Mucosa of stomach (tissue), 1 donor: Measurements from ENCODE around the gene C10orf67.
"Not testable (repeated sequence)": the region's sequence is repeated elsewhere in the genome, so short reads cannot be mapped to it uniquely, and the experiment has no call there.

Experiments
- H3K27me3 ChIP-seq: one replicate; pipeline ENCODE4 v1.7.0; 2013; ENCODE audit warnings: mild to moderate bottlenecking, low read length; ENCODE audit not compliant: control insufficient read depth, insufficient read depth
- H3K36me3 ChIP-seq: one replicate; pipeline ENCODE4 v1.7.0; 2013; ENCODE audit warnings: low read length; ENCODE audit not compliant: control insufficient read depth, insufficient read depth
- H3K4me1 ChIP-seq: one replicate; pipeline ENCODE4 v1.7.0; 2013; ENCODE audit warnings: mild to moderate bottlenecking, low read length; ENCODE audit not compliant: control insufficient read depth, insufficient read depth
- H3K4me3 ChIP-seq: one replicate; pipeline ENCODE4 v1.7.0; 2013; ENCODE audit warnings: low read length
- H3K9ac ChIP-seq: one replicate; pipeline ENCODE4 v1.7.0; 2013; ENCODE audit warnings: mild to moderate bottlenecking, low read length, moderate library complexity
- H3K9me3 ChIP-seq: one replicate; pipeline ENCODE4 v1.7.0; 2013; ENCODE audit warnings: mild to moderate bottlenecking, low read length, moderate library complexity; ENCODE audit not compliant: control insufficient read depth
- donor health status: Pancreatic carcinoma.

The C10orf67 gene

DNA sequence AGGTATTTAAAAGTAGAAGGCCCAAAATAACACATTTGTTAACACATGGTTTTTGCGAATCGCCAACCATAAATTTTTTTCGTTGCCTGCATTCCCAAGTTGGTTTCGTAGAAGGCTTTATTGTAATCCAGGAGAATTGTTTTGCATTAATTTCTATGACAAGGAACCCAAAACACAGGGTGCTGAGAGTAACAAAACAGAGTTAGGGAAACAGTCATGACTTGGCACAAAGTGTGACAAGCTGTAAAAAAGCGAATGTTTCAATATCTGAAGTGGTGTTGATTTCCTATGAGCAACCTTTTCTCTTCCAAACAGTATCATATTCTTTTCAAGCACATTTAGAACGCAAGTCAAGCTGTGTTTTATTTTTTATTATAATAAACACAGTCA is 63.6 kb downstream of the C10orf67 start:
- H3K9me3 ChIP-seq = no peaks in the 10 kb centered on the region
- no peak overlapping the region for H3K9ac ChIP-seq
- H3K36me3 ChIP-seq = no peaks in the 10 kb centered on the region
- H3K4me3 ChIP-seq = no peak overlapping the region
- H3K27me3 ChIP-seq = peaks cover 5% of the 10 kb centered on the region
- H3K4me1 ChIP-seq = no peaks in the 10 kb centered on the region

DNA sequence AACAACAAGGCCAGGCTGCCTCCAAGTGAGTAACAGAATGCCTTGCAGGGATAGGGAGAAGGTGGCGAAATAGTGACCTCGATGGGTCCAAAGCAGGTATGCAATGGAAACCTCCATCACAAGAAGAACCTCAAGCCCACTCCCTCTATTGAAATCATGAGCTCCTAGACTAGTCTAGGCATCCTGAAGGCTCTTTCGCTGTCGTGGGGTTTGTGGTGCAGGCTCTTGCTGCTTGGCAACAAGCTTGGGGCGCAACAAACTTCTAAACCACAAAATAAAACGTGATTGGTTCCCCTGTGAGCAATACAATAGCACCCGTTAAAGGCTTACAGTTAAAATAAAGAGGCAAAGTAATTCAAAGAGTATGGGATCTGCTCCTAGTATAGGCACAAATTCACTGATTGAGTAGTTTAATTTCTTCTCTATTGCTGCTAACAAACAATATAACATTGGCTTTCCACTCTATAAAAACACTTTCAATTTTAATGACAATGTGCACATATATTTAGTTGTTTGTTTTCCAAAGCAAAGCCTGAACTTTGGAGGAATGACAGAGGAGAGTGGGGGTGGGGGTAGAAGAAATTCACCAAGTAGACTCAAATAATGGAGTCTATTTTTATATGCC is 64.1 kb downstream of the C10orf67 start:
- Histone ChIP-seq H3K9me3 (no peaks in the 10 kb centered on the region), H3K4me1 (no peaks in the 10 kb centered on the region), H3K36me3 (no peaks in the 10 kb centered on the region), H3K4me3 (no peak overlapping the region), H3K9ac (no peak overlapping the region), H3K27me3 (peaks cover 5% of the 10 kb centered on the region)

DNA sequence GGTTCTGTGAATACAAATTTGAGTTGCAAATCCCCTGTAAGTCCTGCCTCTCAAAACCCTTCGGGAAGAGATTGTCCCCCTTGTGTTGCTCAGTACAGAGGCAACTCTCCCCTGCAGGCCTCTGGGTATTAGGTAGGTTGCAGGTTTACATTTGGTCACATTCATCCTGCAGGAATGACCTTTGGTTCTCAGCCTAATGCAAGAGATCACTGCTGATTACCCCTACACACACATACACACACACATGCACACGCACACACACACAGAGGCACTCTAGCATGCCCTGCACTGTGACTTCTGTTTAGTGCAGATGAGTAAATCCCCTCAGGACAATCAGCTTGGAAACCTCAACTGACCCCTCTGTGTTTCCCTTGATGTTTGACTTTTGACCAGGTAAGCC is 69.2 kb downstream of the C10orf67 start:
- Histone ChIP-seq H3K27me3 (peaks cover 3% of the 10 kb centered on the region), H3K9me3 (no peaks in the 10 kb centered on the region), H3K36me3 (no peaks in the 10 kb centered on the region), H3K4me1 (no peaks in the 10 kb centered on the region), H3K9ac (no peak overlapping the region), H3K4me3 (no peak overlapping the region)

DNA sequence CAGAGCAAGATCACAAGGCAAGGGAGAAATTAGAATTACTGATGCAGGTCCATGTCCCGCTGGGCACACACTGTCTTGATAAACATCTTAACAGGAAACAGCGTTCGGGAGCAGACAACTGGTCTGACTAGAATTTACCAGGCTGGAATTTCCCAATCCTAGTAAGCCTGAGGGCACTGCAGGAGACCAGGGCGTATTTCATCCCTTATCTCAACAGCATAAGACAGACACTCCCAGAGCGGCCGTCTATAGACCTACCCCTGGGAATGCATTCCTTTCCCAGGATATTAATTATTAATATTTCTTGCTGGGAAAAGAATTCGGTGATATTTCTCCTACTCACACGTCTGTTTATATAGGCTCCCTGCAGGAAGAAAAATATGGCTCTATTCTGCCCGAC is 70.4 kb downstream of the C10orf67 start:
- H3K36me3 ChIP-seq, H3K9ac ChIP-seq, H3K9me3 ChIP-seq, H3K27me3 ChIP-seq, H3K4me1 ChIP-seq, H3K4me3 ChIP-seq: not testable (repeated sequence)

DNA sequence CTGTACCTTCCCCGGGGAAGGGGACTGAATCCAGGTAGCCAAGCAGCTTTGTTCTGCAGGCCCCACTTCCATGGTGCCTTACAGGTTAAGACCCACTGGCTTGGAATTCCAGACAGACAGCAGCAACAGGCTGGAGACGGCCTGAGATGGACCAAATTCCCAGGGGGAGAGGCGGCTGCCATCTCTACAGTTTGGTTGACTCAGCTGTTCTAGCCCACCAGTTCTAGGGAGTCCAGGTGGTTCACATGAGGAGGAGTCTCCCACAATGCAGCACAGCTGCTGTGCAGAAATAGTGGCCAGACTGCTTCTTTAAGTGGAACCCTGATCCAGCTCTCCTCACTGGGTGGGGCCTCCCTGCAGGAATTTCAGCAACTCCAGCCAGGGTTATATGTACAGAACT is 74.1 kb downstream of the C10orf67 start:
- Histone ChIP-seq H3K27me3 (no peaks in the 10 kb centered on the region), H3K9me3 (no peaks in the 10 kb centered on the region), H3K4me3 (no peak overlapping the region)

DNA sequence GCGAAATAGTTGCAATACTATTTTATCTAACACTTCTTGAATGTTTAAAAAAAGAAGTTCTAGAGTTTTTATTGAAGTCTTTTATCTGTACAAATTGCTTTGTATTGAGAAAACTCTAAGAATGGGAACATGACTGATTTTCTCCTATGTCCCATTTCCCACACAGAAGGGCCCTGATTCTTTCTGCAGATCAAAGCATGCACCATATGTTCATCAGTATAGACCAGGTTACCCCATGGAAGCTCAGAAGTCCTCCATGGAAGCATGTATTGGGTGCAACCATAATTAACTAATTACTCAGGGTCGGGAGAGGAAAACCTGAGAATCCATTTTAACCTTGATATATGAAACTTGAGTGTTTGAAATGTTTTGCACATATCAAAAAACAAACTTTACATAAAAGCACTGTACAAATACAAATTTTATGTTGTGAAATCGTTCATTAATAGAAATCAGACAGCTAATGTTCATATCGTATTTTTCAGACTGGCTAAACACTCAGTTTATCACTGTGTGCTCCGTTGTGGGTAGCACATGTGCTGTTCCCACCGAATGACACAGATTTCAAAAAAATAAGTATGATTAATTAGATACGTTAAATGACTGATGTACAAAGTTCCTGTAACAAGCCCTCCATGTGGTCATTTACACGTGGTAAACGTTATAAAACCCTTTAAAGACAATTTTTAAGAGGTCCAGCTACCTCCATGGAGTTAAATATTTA is 81.0 kb downstream of the C10orf67 start:
- Histone ChIP-seq H3K9ac (no peak overlapping the region), H3K27me3 (peaks cover 7% of the 10 kb centered on the region), H3K4me1 (no peaks in the 10 kb centered on the region)

More for the DNA sequence above, 74.1 kb downstream of the C10orf67 start:
- Histone ChIP-seq H3K9ac (no peak overlapping the region), H3K36me3 (no peaks in the 10 kb centered on the region), H3K4me1 (no peaks in the 10 kb centered on the region)

DNA sequence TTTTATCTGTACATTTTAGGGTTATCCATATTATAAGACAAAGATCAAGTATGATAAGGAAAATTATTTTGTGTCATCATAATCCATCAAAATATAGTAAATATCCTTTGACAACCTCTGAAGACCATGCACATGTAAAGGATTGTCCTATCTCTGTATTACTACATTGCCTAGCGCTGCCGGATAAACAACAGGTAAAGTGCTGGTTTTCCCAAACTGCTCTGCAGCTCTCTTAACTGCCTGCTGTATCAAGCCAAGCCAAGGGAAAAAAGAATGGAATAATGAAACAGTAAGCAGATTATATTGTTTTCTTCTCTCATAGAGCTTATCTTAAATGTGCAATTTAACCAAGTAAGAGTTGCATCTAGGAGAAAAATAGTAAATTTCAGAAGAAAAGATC is 81.7 kb downstream of the C10orf67 start:
- Histone ChIP-seq H3K36me3 (no peaks in the 10 kb centered on the region), H3K9ac (no peak overlapping the region), H3K4me1 (no peaks in the 10 kb centered on the region), H3K27me3 (peaks cover 7% of the 10 kb centered on the region), H3K4me3 (no peak overlapping the region), H3K9me3 (no peaks in the 10 kb centered on the region)

More for the DNA sequence above, 81.0 kb downstream of the C10orf67 start:
- H3K36me3 ChIP-seq = no peaks in the 10 kb centered on the region
- H3K4me3 ChIP-seq = no peak overlapping the region
- H3K9me3 ChIP-seq = no peaks in the 10 kb centered on the region

DNA sequence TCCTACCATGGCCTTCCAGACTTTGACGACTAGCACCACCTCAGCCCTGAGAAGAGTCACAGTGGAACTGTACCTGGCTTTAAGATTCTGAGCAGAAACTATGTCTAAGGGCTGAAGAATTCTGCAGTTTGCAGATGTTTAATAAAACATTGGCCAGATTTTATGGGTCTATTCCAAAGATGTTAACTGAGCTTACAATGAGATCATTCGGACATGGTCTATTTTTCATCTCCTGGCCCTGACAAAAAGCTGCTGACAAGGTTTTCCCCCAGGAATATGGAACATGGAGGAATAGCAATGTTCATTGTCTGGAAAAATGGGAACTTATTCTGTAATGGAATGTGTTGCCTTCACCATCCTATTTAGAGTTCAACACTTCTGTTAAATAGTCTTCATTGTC is 86.1 kb downstream of the C10orf67 start:
- Histone ChIP-seq H3K36me3 (no peaks in the 10 kb centered on the region), H3K9me3 (no peaks in the 10 kb centered on the region), H3K4me1 (no peaks in the 10 kb centered on the region), H3K9ac (no peak overlapping the region), H3K27me3 (no peaks in the 10 kb centered on the region), H3K4me3 (no peak overlapping the region)

DNA sequence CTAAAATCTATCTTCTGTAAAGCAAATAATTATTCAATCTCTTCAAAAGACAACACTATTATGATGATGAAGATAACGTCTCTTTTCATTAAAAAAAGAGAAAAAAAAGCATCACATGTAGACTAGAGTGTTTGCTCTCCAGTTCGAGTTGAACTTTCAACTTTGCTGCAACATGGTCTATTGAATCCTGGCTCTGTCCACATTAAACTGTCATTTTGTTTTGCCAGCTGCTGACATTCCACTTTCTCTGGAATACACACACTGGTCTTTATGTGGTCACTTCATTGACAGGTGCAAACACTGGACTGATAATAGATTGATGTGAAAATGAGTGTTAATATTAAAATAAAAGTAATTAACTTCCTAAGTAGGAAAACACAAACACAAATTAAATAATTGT is 90.8 kb downstream of the C10orf67 start:
- Histone ChIP-seq H3K4me3 (no peak overlapping the region), H3K4me1 (no peaks in the 10 kb centered on the region), H3K27me3 (no peaks in the 10 kb centered on the region), H3K36me3 (no peaks in the 10 kb centered on the region), H3K9ac (no peak overlapping the region), H3K9me3 (no peaks in the 10 kb centered on the region)

DNA sequence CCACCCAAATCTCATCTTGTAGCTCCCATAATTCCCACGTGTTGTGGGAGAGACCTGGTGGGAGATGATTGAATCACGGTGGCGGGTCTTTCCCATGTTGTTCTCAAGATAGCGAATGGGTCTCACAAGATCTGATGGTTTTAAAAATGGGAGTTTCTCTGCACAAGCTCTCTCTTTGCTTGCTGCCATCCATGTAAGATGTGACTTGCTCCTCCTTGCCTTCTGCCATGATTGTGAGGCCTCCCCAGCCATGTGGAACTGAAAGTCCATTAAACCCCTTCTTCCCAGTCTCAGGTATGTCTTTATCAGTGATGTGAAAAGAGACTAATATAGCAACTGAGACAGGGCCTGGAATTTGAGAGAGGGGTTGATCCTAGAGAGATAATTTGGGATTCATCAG is 91.7 kb downstream of the C10orf67 start:
- not testable (repeated sequence) for H3K36me3 ChIP-seq, H3K9ac ChIP-seq, H3K27me3 ChIP-seq, H3K4me3 ChIP-seq, H3K4me1 ChIP-seq, H3K9me3 ChIP-seq

DNA sequence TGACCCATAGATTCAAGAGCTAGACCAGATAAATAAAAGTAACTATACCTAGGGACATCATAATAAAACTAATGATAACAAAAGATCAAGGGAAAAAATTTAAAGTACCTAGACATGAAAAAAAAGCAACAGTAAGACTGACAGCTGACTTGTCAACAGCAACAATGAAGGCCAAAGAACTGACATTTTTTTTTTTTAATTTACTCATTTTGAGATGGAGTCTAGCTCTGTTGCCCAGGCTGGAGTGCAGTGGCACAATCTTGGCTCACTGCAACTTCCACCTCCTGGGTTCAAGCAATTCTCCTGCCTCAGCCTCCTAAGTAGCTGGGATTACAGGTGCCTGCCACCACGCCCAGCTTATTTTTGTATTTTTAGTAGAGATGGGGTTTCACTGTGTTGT is 102.8 kb downstream of the C10orf67 start:
- not testable (repeated sequence) for H3K27me3 ChIP-seq, H3K4me3 ChIP-seq, H3K9me3 ChIP-seq, H3K36me3 ChIP-seq, H3K9ac ChIP-seq, H3K4me1 ChIP-seq

DNA sequence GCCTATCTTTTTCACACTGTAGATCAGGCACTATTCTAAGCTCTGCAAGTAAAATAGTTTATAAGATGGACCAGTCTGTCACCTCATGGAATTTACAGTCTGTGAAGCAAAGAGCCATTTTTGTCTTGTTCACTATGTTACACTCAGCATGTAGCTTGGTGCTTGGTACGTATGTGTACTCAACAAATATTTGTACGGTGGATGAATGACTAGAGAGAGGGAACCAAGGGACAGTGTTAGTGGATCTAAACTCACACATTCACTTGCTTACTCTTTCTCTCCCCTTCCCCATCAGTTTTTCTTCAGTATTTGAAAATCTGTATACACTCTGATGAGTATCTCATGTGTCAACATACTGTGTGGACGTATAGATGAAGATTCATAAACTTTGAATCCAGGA is 106.6 kb downstream of the C10orf67 start:
- H3K4me3 ChIP-seq = no peak overlapping the region

More for the DNA sequence above, 106.6 kb downstream of the C10orf67 start:
- no peaks in the 10 kb centered on the region for H3K27me3 ChIP-seq
- no peaks in the 10 kb centered on the region for H3K4me1 ChIP-seq
- H3K9me3 ChIP-seq = no peaks in the 10 kb centered on the region
- H3K36me3 ChIP-seq = no peaks in the 10 kb centered on the region
- no peak overlapping the region for H3K9ac ChIP-seq
